Subcutaneous adipose tissue (tissue), 4 donors: ENCODE results near the gene LRRC71. TPM values are rescaled to one million over a fixed set of nuclear protein-coding genes. Genes with fewer than 3 reads are reported as not detected.

Experiments used
- total RNA-seq, 4 donors: library from RNA; depleted of rRNA; stranded (reverse); fragments of >200 nt; gene quantifications; one replicate each; pipeline ENCODE4 v1.1.0, GENCODE V29; 2016
- TF ChIP-seq, protein P1 (sequence below): fragments of 450-650 bp; IDR thresholded peaks from one replicate; pipeline ENCODE4 v1.5.1; 2016; ENCODE audit warnings: low read depth, mild to moderate bottlenecking, control low read depth, antibody characterized with exemption, moderate library complexity

LRRC71 gene
- total RNA-seq, 4 donors from 2014 or later = 0.94 TPM; not detected in 3

DNA sequence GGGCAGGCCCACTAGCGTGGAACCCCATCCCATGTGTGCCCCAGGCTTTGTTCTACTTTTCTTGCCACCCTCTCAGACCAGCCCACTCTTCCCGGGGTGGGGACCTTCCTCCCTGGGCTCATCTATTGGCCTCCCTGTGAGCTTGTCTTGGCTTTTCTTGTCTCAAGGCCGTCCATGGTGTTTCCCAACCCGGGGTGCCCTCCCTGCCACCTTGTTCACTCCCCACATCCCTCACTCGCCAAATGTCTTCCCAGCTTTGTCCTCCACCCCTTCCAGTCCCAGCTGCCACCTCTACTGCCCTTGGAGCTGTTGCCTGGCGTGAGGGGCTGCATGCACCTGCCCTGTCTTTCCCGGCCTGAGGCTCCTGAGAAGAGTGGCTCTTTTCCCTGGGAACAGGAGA is 18.4 kb downstream of the LRRC71 start:
- TF ChIP-seq, protein P1, sequence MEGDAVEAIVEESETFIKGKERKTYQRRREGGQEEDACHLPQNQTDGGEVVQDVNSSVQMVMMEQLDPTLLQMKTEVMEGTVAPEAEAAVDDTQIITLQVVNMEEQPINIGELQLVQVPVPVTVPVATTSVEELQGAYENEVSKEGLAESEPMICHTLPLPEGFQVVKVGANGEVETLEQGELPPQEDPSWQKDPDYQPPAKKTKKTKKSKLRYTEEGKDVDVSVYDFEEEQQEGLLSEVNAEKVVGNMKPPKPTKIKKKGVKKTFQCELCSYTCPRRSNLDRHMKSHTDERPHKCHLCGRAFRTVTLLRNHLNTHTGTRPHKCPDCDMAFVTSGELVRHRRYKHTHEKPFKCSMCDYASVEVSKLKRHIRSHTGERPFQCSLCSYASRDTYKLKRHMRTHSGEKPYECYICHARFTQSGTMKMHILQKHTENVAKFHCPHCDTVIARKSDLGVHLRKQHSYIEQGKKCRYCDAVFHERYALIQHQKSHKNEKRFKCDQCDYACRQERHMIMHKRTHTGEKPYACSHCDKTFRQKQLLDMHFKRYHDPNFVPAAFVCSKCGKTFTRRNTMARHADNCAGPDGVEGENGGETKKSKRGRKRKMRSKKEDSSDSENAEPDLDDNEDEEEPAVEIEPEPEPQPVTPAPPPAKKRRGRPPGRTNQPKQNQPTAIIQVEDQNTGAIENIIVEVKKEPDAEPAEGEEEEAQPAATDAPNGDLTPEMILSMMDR = no peak

DNA sequence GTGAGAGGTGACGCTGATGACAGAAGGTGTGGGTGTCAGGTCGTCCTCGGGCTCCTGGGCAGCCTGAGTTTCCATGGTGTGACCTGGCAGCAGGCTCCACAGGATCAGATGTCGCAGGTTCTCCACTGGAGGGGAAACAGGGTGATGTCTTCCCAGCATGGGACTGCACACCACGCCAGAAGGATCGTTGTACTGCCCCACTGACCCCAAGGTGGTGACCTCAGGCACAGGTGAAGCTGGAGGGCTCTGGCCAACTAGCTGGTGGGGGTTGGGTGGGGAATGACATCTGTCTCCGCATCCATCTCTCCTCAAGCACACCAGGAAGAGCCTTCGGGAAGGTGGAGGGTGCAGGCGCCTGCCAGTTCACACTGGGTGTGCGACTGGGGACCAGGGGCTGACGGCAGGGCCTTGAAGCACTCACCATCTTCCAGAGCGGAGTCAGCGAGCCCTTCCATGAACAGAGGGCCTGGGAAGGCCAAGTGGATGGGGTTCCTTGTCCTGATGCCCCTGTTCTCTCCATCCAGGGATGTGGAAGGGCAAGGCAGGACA is 19.4 kb downstream of the LRRC71 start:
- TF ChIP-seq, protein P1 = no peak

DNA sequence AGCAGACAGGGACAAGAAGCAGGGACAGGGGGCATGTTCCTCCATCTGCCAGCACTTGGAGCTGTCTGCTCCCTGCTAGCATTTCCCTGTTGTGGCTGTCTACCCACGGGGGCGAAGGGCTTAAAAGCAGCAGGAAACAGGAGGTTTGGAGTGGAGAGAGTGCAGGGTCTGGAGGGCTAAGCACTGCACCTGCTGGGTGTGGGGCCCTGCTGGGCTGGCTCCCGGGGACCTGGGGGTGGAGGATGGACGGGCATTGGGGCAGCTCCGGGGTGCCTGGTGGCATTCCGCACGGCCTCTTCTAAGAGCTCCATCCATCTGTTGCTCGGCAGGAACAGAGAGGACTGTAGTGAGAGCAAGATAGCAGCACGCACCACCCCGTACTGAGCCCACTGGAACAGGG is 21.2 kb downstream of the LRRC71 start:
- TF ChIP-seq, protein P1 = no peak

DNA sequence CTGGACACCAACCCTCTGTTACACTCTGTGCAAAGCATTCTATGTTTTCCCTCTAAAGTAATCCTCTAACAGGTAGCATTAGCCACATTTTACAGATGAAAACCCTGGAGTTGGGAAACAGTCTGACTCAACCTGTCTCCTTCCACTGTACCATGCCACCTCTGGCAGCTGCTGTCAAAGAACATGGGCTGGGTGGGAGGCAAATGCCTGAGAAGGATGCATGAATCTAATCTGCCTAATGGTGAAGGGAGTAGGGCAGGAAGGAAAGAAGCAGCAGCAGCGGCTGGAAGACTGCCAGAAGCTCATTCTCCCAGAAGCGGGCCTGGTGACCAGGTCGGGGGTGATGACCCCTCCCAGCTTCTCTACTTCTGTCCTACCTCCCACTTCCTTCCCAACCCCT is 21.7 kb downstream of the LRRC71 start:
- TF ChIP-seq, protein P1 = no peak

DNA sequence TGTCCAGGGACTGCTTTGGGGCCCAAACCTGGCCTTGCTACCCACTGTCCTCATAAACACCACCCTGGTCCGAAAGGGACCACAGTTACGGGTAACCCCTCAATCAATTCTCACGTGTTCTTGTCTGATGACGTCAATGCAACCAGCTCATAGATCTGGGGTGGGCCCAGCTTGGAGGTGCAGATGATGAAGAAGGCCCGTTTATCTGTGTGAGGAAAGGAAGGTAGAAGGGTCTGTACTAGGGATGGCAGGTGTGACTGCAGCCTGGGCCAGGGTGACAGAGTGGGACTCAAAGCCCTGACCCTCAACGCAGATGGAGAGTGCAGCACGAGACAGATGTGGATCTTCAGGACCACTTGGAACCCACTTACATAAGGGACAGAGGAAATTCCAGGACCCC is 22.1 kb downstream of the LRRC71 start:
- TF ChIP-seq, protein P1 = no peak

DNA sequence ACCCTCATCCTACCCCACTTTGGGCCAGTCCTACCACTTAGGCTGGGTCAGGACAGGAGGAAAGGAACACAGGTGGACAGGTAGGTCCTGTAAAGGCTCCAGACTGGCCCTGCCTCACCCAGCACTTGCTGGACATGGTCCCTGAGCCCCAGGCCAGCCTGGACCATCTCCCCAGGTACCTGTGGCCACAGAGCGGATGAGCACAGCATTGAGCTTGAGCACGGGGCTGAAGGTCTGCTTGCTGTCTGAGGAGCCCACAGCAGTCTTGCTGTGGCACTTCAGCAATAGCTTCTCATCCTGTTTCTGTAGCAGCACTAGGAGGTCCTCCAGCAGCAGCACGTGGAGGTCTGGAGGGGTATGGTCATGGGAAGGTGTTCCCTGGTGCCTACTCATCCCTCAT is 23.3 kb downstream of the LRRC71 start:
- TF ChIP-seq, protein P1 = no peak

DNA sequence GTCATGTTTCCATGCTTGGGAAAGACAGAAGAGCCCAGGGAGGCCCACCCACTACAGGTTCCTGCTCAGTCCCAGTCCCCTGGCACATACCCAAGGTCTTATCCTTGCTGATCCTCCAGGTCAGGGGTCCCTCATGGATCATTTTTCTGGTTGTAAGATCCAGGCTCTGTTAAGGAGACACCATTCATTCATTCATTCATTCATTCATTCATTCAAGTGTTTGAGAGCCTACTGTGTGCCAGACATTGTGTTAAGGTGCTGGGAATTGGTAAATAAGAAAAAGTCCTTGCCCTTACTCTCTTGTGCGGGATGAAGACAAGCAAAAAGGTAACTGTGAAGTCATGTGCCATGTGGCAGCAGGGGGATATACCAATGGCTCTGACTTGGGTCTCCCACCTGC is 23.8 kb downstream of the LRRC71 start:
- TF ChIP-seq, protein P1 = no peak
